WTC11 (cell line): ENCODE results near the gene RIOX2. TPM values are rescaled to one million over a fixed set of nuclear protein-coding genes. Genes with fewer than 3 reads are reported as not detected.

Experiments
- ATAC-seq: fragments of 200-7000 bp; cut with Tn5 transposase; 2 replicates; pipeline ENCODE4 v1.10.0; 2021; ENCODE audit warnings: mild to moderate bottlenecking, moderate library complexity
- CTCF ChIA-PET: fragments of 300-600 bp; sonication (Branson Sonifier 250); formaldehyde crosslinking; loops from one replicate; lab custom pipeline; 2021; ENCODE audit warnings: antibody characterized with exemption; lab: Charles Lee
- POLR2A ChIA-PET: fragments of 350-600 bp; sonication (Branson Sonifier 250); formaldehyde crosslinking; loops from one replicate; lab custom pipeline; 2021; ENCODE audit warnings: antibody characterized with exemption; lab: Charles Lee
- DNase-seq: peaks from one replicate; pipeline ENCODE4 v3.0.0; 2021; ENCODE audit warnings: low spot score
- H3K27ac Mint-ChIP-seq: 2 replicates; pipeline ENCODE4 v1.8.0; 2021; ENCODE audit warnings: mixed read lengths
- H3K27me3 Mint-ChIP-seq: 2 replicates; pipeline ENCODE4 v1.8.0; 2021; ENCODE audit warnings: low read depth, mild to moderate bottlenecking, moderate library complexity, mixed read lengths
- H3K36me3 Mint-ChIP-seq: 2 replicates; pipeline ENCODE4 v1.8.0; 2021; ENCODE audit warnings: mixed read lengths
- H3K4me1 Mint-ChIP-seq: 2 replicates; pipeline ENCODE4 v1.8.0; 2022; ENCODE audit warnings: mixed read lengths
- H3K4me3 Mint-ChIP-seq: 2 replicates; pipeline ENCODE4 v1.8.0; 2021; ENCODE audit warnings: mild to moderate bottlenecking, moderate library complexity, mixed read lengths
- H3K9me3 Mint-ChIP-seq: 2 replicates; pipeline ENCODE4 v1.8.0; 2021; ENCODE audit warnings: mixed read lengths
- CREB1 ChIP-seq: sonication (generic); formaldehyde crosslinking; IDR thresholded peaks from 2 replicates; pipeline ENCODE4 v1.8.0; 2023; ENCODE audit warnings: mild to moderate bottlenecking, missing genetic modification reagents
- ELF4 ChIP-seq: sonication (generic); formaldehyde crosslinking; IDR thresholded peaks from 2 replicates; pipeline ENCODE4 v1.8.1; 2022; ENCODE audit warnings: low read depth, mild to moderate bottlenecking, moderate library complexity, missing genetic modification reagents
- ESRRA ChIP-seq: sonication (generic); formaldehyde crosslinking; IDR thresholded peaks from 2 replicates; pipeline ENCODE4 v1.8.1; 2022; ENCODE audit warnings: mild to moderate bottlenecking, missing genetic modification reagents, borderline replicate concordance
- FOXJ3 ChIP-seq: sonication (generic); formaldehyde crosslinking; IDR thresholded peaks from 2 replicates; pipeline ENCODE4 v1.9.0; 2021; ENCODE audit warnings: missing genetic modification reagents, mild to moderate bottlenecking, borderline replicate concordance
- FOXP1 ChIP-seq: sonication (generic); formaldehyde crosslinking; IDR thresholded peaks from 2 replicates; pipeline ENCODE4 v1.8.0; 2022; ENCODE audit warnings: missing genetic modification reagents, mild to moderate bottlenecking, moderate library complexity, borderline replicate concordance
- JAZF1 ChIP-seq: fragments of 250-450 bp; sonication (Bioruptor Pico); IDR thresholded peaks from 2 replicates; pipeline ENCODE4 v1.9.0; 2021; ENCODE audit warnings: moderate library complexity, mild to moderate bottlenecking, inconsistent platforms
- MXD4 ChIP-seq: fragments of 250-450 bp; sonication (Bioruptor Pico); IDR thresholded peaks from 2 replicates; pipeline ENCODE4 v1.8.0; 2021; ENCODE audit warnings: mild to moderate bottlenecking, moderate library complexity, borderline replicate concordance
- NFE2L1 ChIP-seq: sonication (generic); formaldehyde crosslinking; IDR thresholded peaks from 2 replicates; pipeline ENCODE4 v1.8.1; 2023; ENCODE audit warnings: missing genetic modification reagents
- NFYB ChIP-seq: sonication (generic); formaldehyde crosslinking; conservative IDR thresholded peaks from 2 replicates; pipeline ENCODE4 v1.8.0; 2022; ENCODE audit warnings: low read depth, missing genetic modification reagents
- RELA ChIP-seq: sonication (generic); formaldehyde crosslinking; IDR thresholded peaks from 2 replicates; pipeline ENCODE4 v1.8.1; 2022; ENCODE audit warnings: missing genetic modification reagents, mild to moderate bottlenecking, borderline replicate concordance
- SP1 ChIP-seq: sonication (generic); formaldehyde crosslinking; conservative IDR thresholded peaks from 2 replicates; pipeline ENCODE4 v1.8.1; 2022; ENCODE audit warnings: missing genetic modification reagents
- TCF7 ChIP-seq: sonication (generic); formaldehyde crosslinking; IDR thresholded peaks from 2 replicates; pipeline ENCODE4 v1.8.0; 2022; ENCODE audit warnings: mild to moderate bottlenecking, low read depth, missing genetic modification reagents, moderate library complexity
- TEAD1 ChIP-seq: sonication (generic); formaldehyde crosslinking; IDR thresholded peaks from 2 replicates; pipeline ENCODE4 v1.8.0; 2022; ENCODE audit warnings: mild to moderate bottlenecking, missing genetic modification reagents
- TP53 ChIP-seq: sonication (generic); formaldehyde crosslinking; IDR thresholded peaks from 2 replicates; pipeline ENCODE4 v1.8.1; 2023; ENCODE audit warnings: mild to moderate bottlenecking, missing genetic modification reagents
- ZNF219 ChIP-seq: sonication (generic); formaldehyde crosslinking; IDR thresholded peaks from 2 replicates; pipeline ENCODE4 v1.8.0; 2023; ENCODE audit warnings: missing genetic modification reagents, mild to moderate bottlenecking, borderline replicate concordance
- ZNF232 ChIP-seq: sonication (generic); formaldehyde crosslinking; IDR thresholded peaks from 2 replicates; pipeline ENCODE4 v1.8.0; 2022; ENCODE audit warnings: mild to moderate bottlenecking, missing genetic modification reagents
- ZNF317 ChIP-seq: sonication (generic); formaldehyde crosslinking; IDR thresholded peaks from 2 replicates; pipeline ENCODE4 v1.8.1; 2023; ENCODE audit warnings: low read depth, mild to moderate bottlenecking, moderate library complexity, missing genetic modification reagents, borderline replicate concordance
- ZNF416 ChIP-seq: fragments of 250-450 bp; sonication (Bioruptor Pico); IDR thresholded peaks from 2 replicates; pipeline ENCODE4 v1.9.0; 2021; ENCODE audit warnings: mild to moderate bottlenecking, inconsistent platforms
- total RNA-seq: library from RNA; stranded (reverse); gene quantifications from 3 replicates; pipeline ENCODE4 v1.2.3, GENCODE V29; 2021
- TF ChIP-seq, protein P1 (sequence below): fragments of 250-450 bp; sonication (Bioruptor Pico); IDR thresholded peaks from 2 replicates; pipeline ENCODE4 v1.8.0; 2021; ENCODE audit warnings: mild to moderate bottlenecking
- TF ChIP-seq, protein P2 (sequence below): sonication (generic); formaldehyde crosslinking; IDR thresholded peaks from 2 replicates; pipeline ENCODE4 v1.8.0; 2022; ENCODE audit warnings: mild to moderate bottlenecking, missing genetic modification reagents
- TF ChIP-seq, protein P3 (sequence below): sonication (generic); formaldehyde crosslinking; IDR thresholded peaks from 2 replicates; pipeline ENCODE4 v1.8.0; 2022; ENCODE audit warnings: mild to moderate bottlenecking, missing genetic modification reagents
- TF ChIP-seq, protein P4 (sequence below): sonication (generic); formaldehyde crosslinking; IDR thresholded peaks from 2 replicates; pipeline ENCODE4 v1.8.1; 2022; ENCODE audit warnings: missing genetic modification reagents, borderline replicate concordance
- TF ChIP-seq, protein P5 (sequence below): fragments of 250-450 bp; sonication (Bioruptor Pico); IDR thresholded peaks from 2 replicates; pipeline ENCODE4 v1.9.0; 2021; ENCODE audit warnings: mild to moderate bottlenecking
- TF ChIP-seq, protein P6 (sequence below): sonication (generic); formaldehyde crosslinking; conservative IDR thresholded peaks from 2 replicates; pipeline ENCODE4 v1.8.1; 2023; ENCODE audit warnings: mild to moderate bottlenecking, low read depth, missing genetic modification reagents, moderate library complexity
- TF ChIP-seq, protein P7 (sequence below): sonication (generic); formaldehyde crosslinking; IDR thresholded peaks from 2 replicates; pipeline ENCODE4 v1.8.0; 2022; ENCODE audit warnings: mild to moderate bottlenecking, missing genetic modification reagents

Gene RIOX2
- total RNA-seq, 1 experiment from 2014 or later = 11.0 TPM

DNA sequence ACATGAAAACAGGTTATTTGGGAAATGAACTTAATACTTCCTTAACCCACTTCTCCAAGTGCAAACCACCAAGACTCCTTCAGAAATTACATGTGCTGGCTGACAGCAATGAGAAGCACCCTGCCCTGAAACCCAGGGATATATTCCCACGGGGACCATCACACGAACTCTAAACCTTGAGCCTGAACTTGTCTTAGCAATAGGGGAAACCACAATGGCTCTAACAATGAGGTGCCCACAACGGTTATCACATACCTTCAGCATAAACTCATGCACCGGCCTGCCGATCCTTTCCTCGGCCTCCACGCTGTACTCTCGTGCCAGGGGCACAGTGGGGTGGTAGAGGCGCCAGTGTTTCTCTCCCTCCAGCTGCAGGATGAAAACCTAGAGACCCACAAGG is 13.4 kb downstream of the RIOX2 start:
- Mint-ChIP-seq H3K36me3 (no peaks in the 10 kb centered on the region; the same call in 1 of the 2 replicates), H3K4me3 (no peak overlapping the region), H3K9me3 (no peaks in the 10 kb centered on the region), H3K27me3 (no peaks in the 10 kb centered on the region), H3K4me1 (peaks cover 2% of the 10 kb centered on the region; the same call in 1 of the 2 replicates), H3K27ac (no peak overlapping the region)
- no peak for TF ChIP-seq MXD4 (CRISPR knock-in tag)
- no peak for TF ChIP-seq ZNF219 (CRISPR knock-in tag)
- TF ChIP-seq, protein P1, sequence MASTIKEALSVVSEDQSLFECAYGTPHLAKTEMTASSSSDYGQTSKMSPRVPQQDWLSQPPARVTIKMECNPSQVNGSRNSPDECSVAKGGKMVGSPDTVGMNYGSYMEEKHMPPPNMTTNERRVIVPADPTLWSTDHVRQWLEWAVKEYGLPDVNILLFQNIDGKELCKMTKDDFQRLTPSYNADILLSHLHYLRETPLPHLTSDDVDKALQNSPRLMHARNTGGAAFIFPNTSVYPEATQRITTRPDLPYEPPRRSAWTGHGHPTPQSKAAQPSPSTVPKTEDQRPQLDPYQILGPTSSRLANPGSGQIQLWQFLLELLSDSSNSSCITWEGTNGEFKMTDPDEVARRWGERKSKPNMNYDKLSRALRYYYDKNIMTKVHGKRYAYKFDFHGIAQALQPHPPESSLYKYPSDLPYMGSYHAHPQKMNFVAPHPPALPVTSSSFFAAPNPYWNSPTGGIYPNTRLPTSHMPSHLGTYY (CRISPR knock-in tag) = no peak
- TF ChIP-seq FOXP1 (CRISPR knock-in tag) = no peak
- TF ChIP-seq TP53 (CRISPR knock-in tag) = no peak
- TF ChIP-seq, protein P2, sequence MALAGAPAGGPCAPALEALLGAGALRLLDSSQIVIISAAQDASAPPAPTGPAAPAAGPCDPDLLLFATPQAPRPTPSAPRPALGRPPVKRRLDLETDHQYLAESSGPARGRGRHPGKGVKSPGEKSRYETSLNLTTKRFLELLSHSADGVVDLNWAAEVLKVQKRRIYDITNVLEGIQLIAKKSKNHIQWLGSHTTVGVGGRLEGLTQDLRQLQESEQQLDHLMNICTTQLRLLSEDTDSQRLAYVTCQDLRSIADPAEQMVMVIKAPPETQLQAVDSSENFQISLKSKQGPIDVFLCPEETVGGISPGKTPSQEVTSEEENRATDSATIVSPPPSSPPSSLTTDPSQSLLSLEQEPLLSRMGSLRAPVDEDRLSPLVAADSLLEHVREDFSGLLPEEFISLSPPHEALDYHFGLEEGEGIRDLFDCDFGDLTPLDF (CRISPR knock-in tag) = no peak
- no peak for TF ChIP-seq FOXJ3
- TF ChIP-seq, protein P3, sequence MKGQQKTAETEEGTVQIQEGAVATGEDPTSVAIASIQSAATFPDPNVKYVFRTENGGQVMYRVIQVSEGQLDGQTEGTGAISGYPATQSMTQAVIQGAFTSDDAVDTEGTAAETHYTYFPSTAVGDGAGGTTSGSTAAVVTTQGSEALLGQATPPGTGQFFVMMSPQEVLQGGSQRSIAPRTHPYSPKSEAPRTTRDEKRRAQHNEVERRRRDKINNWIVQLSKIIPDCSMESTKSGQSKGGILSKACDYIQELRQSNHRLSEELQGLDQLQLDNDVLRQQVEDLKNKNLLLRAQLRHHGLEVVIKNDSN (CRISPR knock-in tag) = no peak
- TF ChIP-seq NFYB (CRISPR knock-in tag) = no peak
- TF ChIP-seq RELA (CRISPR knock-in tag) = no peak
- no peak for TF ChIP-seq JAZF1 (CRISPR knock-in tag)
- no peak for TF ChIP-seq TCF7 (CRISPR knock-in tag)
- TF ChIP-seq, protein P4, sequence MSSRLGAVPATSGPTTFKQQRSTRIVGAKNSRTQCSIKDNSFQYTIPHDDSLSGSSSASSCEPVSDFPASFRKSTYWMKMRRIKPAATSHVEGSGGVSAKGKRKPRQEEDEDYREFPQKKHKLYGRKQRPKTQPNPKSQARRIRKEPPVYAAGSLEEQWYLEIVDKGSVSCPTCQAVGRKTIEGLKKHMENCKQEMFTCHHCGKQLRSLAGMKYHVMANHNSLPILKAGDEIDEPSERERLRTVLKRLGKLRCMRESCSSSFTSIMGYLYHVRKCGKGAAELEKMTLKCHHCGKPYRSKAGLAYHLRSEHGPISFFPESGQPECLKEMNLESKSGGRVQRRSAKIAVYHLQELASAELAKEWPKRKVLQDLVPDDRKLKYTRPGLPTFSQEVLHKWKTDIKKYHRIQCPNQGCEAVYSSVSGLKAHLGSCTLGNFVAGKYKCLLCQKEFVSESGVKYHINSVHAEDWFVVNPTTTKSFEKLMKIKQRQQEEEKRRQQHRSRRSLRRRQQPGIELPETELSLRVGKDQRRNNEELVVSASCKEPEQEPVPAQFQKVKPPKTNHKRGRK (CRISPR knock-in tag) = no peak
- TF ChIP-seq ESRRA = no peak
- DNase-seq (no peak), ATAC-seq (no peak)
- POLR2A ChIA-PET = no interaction called here
- CTCF ChIA-PET = no interaction called here

DNA sequence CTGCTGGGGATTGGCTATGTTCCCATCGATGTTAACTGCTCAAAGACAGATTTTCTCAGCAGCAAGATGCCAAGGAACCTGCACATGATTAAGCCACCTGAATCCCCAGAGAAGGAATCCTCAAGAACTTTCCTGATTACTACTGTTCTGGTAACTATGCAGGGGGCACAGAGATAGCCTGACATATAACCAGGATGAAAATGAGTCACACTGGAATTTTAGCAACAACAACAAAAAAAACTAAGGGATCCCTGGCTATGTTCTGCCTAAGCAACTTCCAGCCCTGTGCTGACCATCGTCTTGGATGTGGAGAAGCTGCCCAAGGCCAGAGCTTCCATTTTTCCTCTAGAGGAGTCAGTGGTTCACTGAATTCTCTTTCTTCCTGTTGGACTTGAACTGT is 13.8 kb downstream of the RIOX2 start:
- Mint-ChIP-seq H3K4me1 (peaks cover 2% of the 10 kb centered on the region; the same call in 1 of the 2 replicates), H3K36me3 (no peaks in the 10 kb centered on the region; the same call in 1 of the 2 replicates), H3K27ac (no peak overlapping the region), H3K9me3 (no peaks in the 10 kb centered on the region), H3K27me3 (no peaks in the 10 kb centered on the region), H3K4me3 (no peak overlapping the region)
- DNase-seq = no peak
- ATAC-seq = no peak
- CTCF ChIA-PET = no interaction called here
- POLR2A ChIA-PET = no interaction called here
- no peak for TF ChIP-seq ZNF317 (CRISPR knock-in tag)
- TF ChIP-seq CREB1 (CRISPR knock-in tag) = no peak
- TF ChIP-seq ZNF232 (CRISPR knock-in tag) = no peak
- TF ChIP-seq SP1 = no peak
- no peak for TF ChIP-seq TEAD1 (CRISPR knock-in tag)
- TF ChIP-seq, protein P5, sequence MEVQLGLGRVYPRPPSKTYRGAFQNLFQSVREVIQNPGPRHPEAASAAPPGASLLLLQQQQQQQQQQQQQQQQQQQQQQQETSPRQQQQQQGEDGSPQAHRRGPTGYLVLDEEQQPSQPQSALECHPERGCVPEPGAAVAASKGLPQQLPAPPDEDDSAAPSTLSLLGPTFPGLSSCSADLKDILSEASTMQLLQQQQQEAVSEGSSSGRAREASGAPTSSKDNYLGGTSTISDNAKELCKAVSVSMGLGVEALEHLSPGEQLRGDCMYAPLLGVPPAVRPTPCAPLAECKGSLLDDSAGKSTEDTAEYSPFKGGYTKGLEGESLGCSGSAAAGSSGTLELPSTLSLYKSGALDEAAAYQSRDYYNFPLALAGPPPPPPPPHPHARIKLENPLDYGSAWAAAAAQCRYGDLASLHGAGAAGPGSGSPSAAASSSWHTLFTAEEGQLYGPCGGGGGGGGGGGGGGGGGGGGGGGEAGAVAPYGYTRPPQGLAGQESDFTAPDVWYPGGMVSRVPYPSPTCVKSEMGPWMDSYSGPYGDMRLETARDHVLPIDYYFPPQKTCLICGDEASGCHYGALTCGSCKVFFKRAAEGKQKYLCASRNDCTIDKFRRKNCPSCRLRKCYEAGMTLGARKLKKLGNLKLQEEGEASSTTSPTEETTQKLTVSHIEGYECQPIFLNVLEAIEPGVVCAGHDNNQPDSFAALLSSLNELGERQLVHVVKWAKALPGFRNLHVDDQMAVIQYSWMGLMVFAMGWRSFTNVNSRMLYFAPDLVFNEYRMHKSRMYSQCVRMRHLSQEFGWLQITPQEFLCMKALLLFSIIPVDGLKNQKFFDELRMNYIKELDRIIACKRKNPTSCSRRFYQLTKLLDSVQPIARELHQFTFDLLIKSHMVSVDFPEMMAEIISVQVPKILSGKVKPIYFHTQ = no peak
- TF ChIP-seq, protein P6, sequence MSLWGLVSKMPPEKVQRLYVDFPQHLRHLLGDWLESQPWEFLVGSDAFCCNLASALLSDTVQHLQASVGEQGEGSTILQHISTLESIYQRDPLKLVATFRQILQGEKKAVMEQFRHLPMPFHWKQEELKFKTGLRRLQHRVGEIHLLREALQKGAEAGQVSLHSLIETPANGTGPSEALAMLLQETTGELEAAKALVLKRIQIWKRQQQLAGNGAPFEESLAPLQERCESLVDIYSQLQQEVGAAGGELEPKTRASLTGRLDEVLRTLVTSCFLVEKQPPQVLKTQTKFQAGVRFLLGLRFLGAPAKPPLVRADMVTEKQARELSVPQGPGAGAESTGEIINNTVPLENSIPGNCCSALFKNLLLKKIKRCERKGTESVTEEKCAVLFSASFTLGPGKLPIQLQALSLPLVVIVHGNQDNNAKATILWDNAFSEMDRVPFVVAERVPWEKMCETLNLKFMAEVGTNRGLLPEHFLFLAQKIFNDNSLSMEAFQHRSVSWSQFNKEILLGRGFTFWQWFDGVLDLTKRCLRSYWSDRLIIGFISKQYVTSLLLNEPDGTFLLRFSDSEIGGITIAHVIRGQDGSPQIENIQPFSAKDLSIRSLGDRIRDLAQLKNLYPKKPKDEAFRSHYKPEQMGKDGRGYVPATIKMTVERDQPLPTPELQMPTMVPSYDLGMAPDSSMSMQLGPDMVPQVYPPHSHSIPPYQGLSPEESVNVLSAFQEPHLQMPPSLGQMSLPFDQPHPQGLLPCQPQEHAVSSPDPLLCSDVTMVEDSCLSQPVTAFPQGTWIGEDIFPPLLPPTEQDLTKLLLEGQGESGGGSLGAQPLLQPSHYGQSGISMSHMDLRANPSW (CRISPR knock-in tag) = no peak
- TF ChIP-seq, protein P7, sequence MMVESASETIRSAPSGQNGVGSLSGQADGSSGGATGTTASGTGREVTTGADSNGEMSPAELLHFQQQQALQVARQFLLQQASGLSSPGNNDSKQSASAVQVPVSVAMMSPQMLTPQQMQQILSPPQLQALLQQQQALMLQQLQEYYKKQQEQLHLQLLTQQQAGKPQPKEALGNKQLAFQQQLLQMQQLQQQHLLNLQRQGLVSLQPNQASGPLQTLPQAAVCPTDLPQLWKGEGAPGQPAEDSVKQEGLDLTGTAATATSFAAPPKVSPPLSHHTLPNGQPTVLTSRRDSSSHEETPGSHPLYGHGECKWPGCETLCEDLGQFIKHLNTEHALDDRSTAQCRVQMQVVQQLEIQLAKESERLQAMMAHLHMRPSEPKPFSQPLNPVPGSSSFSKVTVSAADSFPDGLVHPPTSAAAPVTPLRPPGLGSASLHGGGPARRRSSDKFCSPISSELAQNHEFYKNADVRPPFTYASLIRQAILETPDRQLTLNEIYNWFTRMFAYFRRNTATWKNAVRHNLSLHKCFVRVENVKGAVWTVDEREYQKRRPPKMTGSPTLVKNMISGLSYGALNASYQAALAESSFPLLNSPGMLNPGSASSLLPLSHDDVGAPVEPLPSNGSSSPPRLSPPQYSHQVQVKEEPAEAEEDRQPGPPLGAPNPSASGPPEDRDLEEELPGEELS (CRISPR knock-in tag) = no peak
- no peak for TF ChIP-seq NFE2L1 (CRISPR knock-in tag)
- no peak for TF ChIP-seq ELF4 (CRISPR knock-in tag)
- no peak for TF ChIP-seq ZNF416 (CRISPR knock-in tag)
- no peak for TF ChIP-seq ESRRA
